Stimulated activated effector memory CD8-positive, alpha-beta T cell treated with anti-CD3 and anti-CD28 coated beads, Interleukin-12 subunit alpha, Interleukin-12 subunit beta, amount 100 ng/mL, for 72 hours (primary cell): ENCODE results near the gene NFKBIB.
A peak's percentile ranks its signal among the peaks of the same experiment; 100 is the strongest.

Experiments
- ATAC-seq: fragments of 150-1000 bp; cut with Tn5 transposase; 2 replicates; pipeline ENCODE4 v1.10.0; 2021
- DNase-seq, 2 donors: peaks; one replicate each; pipeline ENCODE4 v3.0.0; 2021 to 2022; ENCODE audit warnings: low spot score in 2 of 2
- H3K27ac Mint-ChIP-seq: one replicate; pipeline ENCODE4 v1.8.0; 2022; ENCODE audit warnings: mild to moderate bottlenecking, mixed read lengths
- H3K36me3 Mint-ChIP-seq: one replicate; pipeline ENCODE4 v1.8.0; 2022; ENCODE audit warnings: mild to moderate bottlenecking, mixed read lengths
- H3K4me1 Mint-ChIP-seq: one replicate; pipeline ENCODE4 v1.8.0; 2022; ENCODE audit warnings: mixed read lengths
- H3K4me3 Mint-ChIP-seq: one replicate; pipeline ENCODE4 v1.8.0; 2022; ENCODE audit warnings: mild to moderate bottlenecking, mixed read lengths
- H3K9me3 Mint-ChIP-seq: one replicate; pipeline ENCODE4 v1.8.0; 2022; ENCODE audit warnings: mixed read lengths

Gene NFKBIB

DNA sequence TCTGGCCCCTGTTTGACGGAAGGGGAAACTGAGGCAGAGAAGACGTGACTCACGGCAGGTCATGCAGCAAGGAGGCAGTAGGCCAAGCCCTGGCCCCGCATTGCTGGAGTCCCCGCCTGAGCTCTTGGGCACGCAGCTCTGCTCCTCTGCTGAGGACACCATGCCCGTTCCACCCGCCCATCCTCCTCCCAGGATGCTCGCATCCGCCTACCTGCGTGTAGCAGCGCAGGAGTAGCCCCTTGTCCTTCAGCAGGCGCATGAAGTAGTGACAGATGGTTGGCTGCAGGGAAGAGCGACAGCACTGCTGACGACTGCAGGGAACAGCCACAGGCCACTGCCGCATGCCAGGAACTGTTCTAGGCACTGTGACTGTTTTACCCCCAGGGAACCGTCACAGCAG is 10.9 kb upstream of the NFKBIB start:
- Mint-ChIP-seq H3K27ac (no peak overlapping the region), H3K4me3 (no peak overlapping the region), H3K36me3 (peaks cover 36% of the 10 kb centered on the region), H3K9me3 (no peaks in the 10 kb centered on the region), H3K4me1 (no peaks in the 10 kb centered on the region)
- ATAC-seq: no peak
- DNase-seq: no peak

DNA sequence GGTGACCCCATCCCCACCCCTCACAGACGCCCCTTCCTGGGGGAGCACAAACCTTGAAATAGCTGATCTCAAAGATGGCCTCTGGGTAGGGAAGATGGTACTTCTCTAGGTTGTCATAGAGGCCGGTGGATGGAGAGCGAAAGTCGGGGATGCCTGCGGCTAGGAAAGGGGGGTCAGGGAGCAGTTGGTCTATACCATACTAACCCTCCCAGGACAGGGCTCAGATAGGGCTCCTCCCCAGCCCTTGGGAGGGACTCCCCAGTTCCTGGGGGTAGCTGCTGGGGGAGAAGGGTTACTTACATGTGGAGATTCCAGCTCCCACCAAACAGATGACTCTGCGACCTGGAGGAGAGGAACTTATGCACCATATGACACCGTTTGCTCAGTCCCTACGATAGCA is 10.0 kb upstream of the NFKBIB start:
- Mint-ChIP-seq H3K4me3 (no peak overlapping the region), H3K4me1 (peaks cover 4% of the 10 kb centered on the region), H3K27ac (no peak overlapping the region), H3K36me3 (peaks cover 45% of the 10 kb centered on the region), H3K9me3 (no peaks in the 10 kb centered on the region)
- no peak for DNase-seq
- ATAC-seq: no peak

DNA sequence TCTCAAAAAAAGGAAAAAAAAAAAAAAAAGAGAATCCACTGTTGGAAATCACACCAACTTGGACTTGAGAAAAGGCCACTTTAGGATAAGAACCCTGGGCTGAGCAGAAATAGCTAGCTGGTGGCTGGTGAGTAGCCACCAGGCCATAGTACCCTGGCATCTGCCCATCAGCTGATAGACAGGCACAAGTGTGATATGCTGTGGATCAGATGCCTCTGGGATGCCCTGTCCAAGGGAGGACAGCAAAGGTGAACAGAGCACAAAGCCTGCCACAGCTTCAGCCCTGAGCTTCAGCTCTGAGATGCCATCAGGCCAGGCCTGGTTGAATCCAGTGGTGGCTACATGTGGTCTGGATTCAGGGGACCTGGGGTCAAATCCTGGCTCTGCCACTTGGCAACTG is 9.1 kb upstream of the NFKBIB start:
- H3K4me3 Mint-ChIP-seq: no peak overlapping the region
- H3K36me3 Mint-ChIP-seq: peaks cover 46% of the 10 kb centered on the region
- DNase-seq (no peak), ATAC-seq (no peak)
- H3K9me3 Mint-ChIP-seq: no peaks in the 10 kb centered on the region
- peaks cover 13% of the 10 kb centered on the region for H3K4me1 Mint-ChIP-seq
- no peak overlapping the region for H3K27ac Mint-ChIP-seq

DNA sequence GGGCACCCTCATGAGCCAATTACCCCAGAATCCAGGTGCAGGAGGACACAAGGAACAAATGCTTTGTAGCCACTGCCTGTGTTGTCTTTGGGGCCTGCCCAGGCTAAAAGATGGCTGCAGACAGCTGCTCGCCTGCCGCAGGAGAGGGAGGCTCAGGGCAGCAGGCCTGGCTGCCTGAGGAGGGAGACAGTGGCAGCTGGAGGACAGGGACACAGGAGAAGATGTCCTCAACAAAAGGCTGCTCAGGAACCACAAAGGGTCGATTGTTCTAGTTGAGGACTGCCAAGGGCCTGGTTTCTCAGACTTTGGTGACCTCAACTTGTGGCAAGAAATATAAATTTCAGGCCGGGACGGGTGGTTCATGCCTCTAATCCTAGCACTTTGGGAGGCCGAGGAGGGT is 8.0 kb upstream of the NFKBIB start:
- Mint-ChIP-seq H3K4me1 (peaks cover 14% of the 10 kb centered on the region), H3K9me3 (no peaks in the 10 kb centered on the region), H3K36me3 (peaks cover 40% of the 10 kb centered on the region), H3K27ac (no peak overlapping the region), H3K4me3 (no peak overlapping the region)
- ATAC-seq (no peak), DNase-seq (no peak)

DNA sequence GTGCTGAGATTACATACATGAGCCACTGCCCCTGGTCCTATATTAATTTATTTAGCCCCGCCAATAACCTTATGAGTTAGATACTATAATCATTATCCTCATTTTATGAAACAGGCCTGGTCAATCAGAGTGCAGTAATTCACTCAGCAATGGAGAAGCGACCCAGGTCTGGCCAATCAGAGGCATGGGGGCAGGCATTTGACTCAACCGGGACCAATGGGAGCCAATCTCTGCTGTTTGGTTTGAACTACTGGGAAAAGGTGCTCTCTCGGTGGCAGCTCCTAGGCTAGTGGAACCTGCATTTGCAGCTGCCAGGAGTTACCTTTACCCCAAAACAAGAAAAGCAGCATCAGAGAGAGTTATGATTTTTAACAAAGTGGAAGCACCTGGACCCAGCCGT is 6.9 kb upstream of the NFKBIB start:
- Mint-ChIP-seq H3K27ac (no peak overlapping the region), H3K4me3 (no peak overlapping the region), H3K36me3 (peaks cover 40% of the 10 kb centered on the region), H3K4me1 (peaks cover 22% of the 10 kb centered on the region), H3K9me3 (no peaks in the 10 kb centered on the region)
- ATAC-seq (no peak), DNase-seq (no peak)

DNA sequence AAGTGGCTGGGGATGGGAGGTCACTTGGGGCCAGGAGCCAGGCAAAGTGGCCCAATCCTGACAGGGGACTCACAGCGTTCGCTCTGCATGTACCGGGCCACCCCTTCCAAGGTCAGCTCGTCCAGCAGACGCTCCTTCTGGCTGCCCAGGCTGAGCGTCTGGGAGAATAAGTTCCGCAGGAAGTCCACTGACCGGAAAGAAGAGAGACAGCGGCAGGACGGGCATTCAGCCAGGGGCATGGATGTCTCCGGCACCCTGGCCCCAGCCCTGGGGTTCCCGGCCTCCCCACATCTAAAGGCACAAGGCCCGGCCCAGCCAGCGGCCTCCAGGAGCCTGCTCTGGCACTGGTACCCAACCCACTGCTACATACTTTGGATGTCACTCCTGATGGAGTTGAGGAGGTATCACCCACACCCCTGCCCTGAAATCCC is 6.4 kb upstream of the NFKBIB start:
- Mint-ChIP-seq H3K36me3 (peaks cover 35% of the 10 kb centered on the region), H3K4me3 (no peak overlapping the region), H3K9me3 (no peaks in the 10 kb centered on the region), H3K4me1 (peaks cover 27% of the 10 kb centered on the region), H3K27ac (no peak overlapping the region)
- DNase-seq: no peak
- no peak for ATAC-seq

DNA sequence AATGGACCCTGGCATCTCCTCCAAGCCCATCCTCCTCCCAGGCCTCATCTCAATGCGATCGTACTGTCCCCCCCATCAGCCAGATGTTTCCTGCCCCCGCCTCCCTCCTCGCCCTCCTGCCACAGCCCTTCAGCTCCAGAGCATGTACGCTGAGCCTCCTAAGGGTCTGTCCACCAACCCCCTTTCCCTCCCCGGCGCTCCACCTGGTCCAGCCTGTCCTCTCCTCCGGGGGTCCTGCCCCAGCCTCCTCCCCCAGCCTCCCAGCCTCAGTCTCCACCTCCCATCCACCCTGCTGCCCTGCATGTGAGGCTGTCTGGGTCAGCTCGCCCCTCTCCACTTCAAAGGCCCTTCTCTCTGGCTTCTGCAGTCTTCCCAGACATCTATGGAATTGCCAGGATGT is 4.8 kb upstream of the NFKBIB start:
- Mint-ChIP-seq H3K27ac (peak overlapping the region; percentile 78), H3K4me3 (no peak overlapping the region), H3K9me3 (no peaks in the 10 kb centered on the region), H3K4me1 (peaks cover 36% of the 10 kb centered on the region), H3K36me3 (peaks cover 33% of the 10 kb centered on the region)
- DNase-seq (no peak), ATAC-seq (no peak)

DNA sequence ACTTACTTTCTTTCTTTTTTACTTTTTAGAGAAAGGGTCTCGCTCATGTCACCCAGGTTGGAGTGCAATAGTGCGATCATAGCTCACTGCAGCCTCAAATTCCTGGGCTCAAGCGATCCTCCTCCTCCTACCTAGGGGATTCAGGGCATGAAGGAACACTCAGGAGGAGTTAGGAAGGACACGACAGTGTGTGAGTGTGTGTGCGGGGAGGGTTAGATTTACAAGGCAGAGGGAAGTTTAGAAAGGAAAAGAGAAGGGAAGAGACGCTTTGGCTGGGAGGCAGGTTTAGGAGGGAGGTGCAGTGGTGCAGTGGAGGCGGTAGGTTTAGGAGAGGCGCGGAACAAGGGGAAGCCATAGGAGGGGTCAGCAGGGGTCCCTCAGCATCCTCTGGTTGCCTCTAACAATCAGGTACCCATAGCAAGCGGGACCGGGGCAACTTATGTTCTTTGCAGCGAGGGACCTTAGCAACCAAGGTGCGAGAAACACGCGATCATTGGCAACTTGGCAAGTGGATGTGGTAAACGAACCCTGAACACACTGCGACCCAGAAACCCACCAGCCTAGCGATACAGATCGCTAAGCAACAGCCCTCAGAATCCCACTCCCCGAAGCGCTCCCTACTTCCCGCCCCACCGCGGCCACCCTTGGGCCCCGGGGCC is 852 bp upstream of the NFKBIB start:
- H3K9me3 Mint-ChIP-seq: no peaks in the 10 kb centered on the region
- ATAC-seq: no peak
- DNase-seq: no peak
- peak overlapping the region; percentile 82 for H3K4me3 Mint-ChIP-seq
- H3K36me3 Mint-ChIP-seq: peaks cover 54% of the 10 kb centered on the region
- peak overlapping the region; percentile 88 for H3K27ac Mint-ChIP-seq
- H3K4me1 Mint-ChIP-seq: peaks cover 43% of the 10 kb centered on the region

DNA sequence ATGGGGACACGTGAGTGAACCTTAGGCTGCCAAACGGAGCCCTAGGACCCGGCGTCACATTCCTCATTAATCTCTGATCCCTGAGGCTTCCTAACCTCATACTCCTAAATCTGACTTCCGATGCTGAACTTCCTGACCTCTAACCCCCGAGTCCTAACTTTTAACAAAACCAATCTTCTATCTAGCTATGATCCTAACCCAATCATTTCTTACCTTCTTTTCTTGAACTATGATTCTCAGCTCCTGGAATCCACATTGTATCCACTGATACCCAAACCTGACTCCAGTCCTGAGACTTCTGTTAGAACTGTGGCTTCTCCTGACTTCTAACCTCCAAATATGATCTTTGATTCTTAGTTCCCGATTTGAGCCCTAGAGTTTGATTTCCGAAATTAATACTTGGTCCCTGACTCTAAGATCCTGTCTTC is 447 bp downstream of the NFKBIB start:
- DNase-seq: no peak
- H3K9me3 Mint-ChIP-seq: no peaks in the 10 kb centered on the region
- peak overlapping the region; percentile 82 for H3K4me3 Mint-ChIP-seq
- peaks cover 57% of the 10 kb centered on the region for H3K36me3 Mint-ChIP-seq
- peaks cover 43% of the 10 kb centered on the region for H3K4me1 Mint-ChIP-seq
- peak overlapping the region; percentile 88 for H3K27ac Mint-ChIP-seq
- no peak for ATAC-seq

DNA sequence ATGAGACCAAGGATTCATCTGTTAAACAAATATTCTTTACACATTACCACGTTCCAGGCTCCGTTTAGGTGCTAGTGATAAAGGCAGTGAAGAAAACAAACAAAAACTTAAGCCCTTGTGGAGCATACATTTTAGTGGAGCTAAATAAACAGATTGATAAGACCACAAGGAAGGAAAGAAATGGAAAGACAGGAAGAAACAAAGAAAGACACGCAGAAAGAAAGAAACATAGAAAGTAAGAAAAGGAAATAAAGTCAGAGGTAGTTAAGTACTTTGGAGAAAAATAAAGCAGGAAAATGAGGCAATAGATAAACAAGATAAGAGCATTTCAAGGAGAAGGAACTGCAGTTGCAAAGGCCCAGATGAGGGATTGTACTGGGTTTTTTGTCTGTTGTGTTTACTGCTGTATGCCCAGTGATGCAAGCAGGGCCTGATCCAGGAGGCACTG is 998 bp downstream of the NFKBIB start:
- peak overlapping the region; percentile 82 for H3K4me3 Mint-ChIP-seq
- H3K9me3 Mint-ChIP-seq: no peaks in the 10 kb centered on the region
- peaks cover 63% of the 10 kb centered on the region for H3K36me3 Mint-ChIP-seq
- peak overlapping the region; percentile 88 for H3K27ac Mint-ChIP-seq
- peaks cover 38% of the 10 kb centered on the region for H3K4me1 Mint-ChIP-seq
- DNase-seq (no peak), ATAC-seq (no peak)

DNA sequence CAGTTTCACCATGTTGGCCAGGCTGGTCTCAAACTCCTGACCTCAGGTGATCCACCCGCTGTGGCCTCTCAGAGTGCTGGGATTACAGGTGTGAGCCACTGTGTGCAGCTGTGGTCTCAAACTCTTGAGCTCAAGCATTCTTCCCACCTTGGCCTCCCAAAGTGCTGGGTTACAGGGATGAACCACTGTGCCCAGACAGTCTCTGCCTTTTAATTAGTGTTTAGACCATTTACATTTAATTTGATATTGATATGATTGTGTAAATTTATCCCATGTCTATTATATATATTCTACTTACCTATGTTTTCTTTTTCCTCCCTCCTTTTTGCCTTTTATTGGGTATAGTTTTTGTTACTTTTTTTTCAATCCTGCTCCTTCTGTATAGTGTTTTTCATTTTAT is 1.9 kb downstream of the NFKBIB start:
- Mint-ChIP-seq H3K4me3 (peak overlapping the region; percentile 82), H3K9me3 (no peaks in the 10 kb centered on the region), H3K27ac (peak overlapping the region; percentile 46), H3K36me3 (peaks cover 72% of the 10 kb centered on the region), H3K4me1 (peaks cover 38% of the 10 kb centered on the region)
- ATAC-seq: no peak
- DNase-seq: no peak

DNA sequence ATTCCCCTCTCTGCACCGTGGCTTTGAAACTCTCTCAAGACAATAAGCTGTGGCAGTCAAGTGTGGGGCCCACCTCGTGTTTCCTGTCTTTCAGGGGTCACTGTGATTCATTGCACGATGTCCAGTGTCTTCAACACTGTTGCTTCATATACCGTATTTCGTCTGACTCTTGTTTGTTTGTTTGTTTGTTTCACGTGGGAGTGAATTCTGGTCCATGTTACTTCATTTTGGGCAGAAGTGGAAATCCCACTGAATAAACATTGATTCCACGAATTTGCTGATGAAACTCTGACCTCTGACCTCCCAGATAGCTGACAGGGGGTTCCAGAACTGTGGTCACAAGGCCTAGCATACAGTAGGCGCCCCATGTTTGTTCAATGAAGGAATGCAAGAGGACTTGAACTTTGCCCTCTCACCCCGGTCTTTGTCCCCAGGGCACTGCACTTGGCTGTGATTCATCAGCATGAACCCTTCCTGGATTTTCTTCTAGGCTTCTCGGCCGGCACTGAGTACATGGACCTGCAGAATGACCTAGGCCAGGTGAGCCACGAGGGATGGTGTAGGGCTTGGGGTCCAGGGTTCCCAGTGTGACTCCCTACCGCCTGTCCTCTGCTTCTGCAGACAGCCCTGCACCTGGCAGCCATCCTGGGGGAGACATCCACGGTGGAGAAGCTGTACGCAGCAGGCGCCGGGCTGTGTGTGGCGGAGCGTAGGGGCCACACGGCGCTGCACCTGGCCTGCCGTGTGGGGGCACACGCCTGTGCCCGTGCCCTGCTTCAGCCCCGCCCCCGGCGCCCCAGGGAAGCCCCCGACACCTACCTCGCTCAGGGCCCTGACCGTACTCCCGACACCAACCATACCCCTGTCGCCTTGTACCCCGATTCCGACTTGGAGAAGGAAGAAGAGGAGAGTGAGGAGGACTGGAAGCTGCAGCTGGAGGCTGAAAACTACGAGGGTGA is 5.1 kb downstream of the NFKBIB start:
- DNase-seq: no peak
- no peak for ATAC-seq

DNA sequence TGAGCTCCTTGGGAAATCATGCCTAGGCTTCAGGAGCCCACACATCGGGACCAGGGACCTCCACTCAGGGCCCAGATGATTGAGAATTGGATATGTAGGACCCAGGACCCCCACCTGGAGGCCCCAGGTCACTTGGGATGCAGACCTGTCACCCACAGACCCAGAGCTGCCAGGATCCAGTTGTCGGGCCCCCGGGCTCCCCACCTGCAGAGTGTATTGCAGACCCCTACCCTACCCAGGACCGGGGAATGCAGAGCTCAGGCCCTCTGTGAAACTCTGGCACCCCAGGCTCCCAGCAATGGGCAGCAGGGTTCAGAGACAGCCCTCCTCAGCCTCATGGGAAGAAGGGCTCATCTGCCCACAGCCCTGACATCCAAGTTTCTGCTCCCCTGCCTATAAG is 5.9 kb downstream of the NFKBIB start:
- Mint-ChIP-seq H3K27ac (no peak overlapping the region), H3K36me3 (peaks cover 79% of the 10 kb centered on the region), H3K4me1 (peaks cover 22% of the 10 kb centered on the region), H3K9me3 (no peaks in the 10 kb centered on the region), H3K4me3 (no peak overlapping the region)
- DNase-seq (no peak), ATAC-seq (no peak)

More for the DNA sequence above, 5.1 kb downstream of the NFKBIB start:
- Mint-ChIP-seq H3K4me3 (no peak overlapping the region), H3K4me1 (peaks cover 23% of the 10 kb centered on the region), H3K27ac (peak overlapping the region; percentile 11), H3K9me3 (no peaks in the 10 kb centered on the region), H3K36me3 (peaks cover 86% of the 10 kb centered on the region)

DNA sequence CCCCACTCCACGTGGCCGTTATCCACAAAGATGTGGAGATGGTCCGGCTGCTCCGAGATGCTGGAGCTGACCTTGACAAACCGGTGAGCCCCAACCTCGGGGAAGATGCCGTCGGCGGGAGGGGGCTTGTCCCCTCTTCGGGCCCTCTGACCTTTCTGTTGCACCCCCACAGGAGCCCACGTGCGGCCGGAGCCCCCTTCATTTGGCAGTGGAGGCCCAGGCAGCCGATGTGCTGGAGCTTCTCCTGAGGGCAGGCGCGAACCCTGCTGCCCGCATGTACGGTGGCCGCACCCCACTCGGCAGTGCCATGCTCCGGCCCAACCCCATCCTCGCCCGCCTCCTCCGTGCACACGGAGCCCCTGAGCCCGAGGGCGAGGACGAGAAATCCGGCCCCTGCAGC is 7.5 kb downstream of the NFKBIB start:
- H3K9me3 Mint-ChIP-seq: no peaks in the 10 kb centered on the region
- peaks cover 76% of the 10 kb centered on the region for H3K36me3 Mint-ChIP-seq
- H3K4me3 Mint-ChIP-seq: no peak overlapping the region
- peaks cover 21% of the 10 kb centered on the region for H3K4me1 Mint-ChIP-seq
- DNase-seq (no peak), ATAC-seq (no peak)
- peak overlapping the region; percentile 81 for H3K27ac Mint-ChIP-seq

DNA sequence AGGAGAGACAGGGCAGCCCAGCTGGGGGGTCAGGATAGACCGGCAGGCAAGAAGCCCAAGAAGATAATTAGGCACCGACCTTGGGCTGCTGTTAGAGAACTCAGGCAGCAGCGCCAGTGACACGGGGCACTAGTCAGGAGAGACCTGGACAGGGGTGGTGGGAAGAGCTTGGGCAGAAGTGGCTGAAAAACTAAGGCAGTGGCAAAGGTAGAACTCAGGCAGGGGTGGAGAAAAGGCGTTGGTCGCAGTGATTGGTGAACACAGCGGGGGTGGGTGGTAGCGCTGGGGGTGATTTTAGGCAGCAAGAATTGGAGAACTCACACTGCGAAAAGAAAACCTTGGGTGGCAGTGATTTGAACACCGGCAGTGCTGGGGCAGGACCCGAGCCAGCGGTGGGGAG is 7.9 kb downstream of the NFKBIB start:
- Mint-ChIP-seq H3K4me3 (no peak overlapping the region), H3K4me1 (peaks cover 25% of the 10 kb centered on the region), H3K9me3 (no peaks in the 10 kb centered on the region), H3K36me3 (peaks cover 72% of the 10 kb centered on the region), H3K27ac (peak overlapping the region; percentile 81)
- DNase-seq: no peak
- no peak for ATAC-seq

DNA sequence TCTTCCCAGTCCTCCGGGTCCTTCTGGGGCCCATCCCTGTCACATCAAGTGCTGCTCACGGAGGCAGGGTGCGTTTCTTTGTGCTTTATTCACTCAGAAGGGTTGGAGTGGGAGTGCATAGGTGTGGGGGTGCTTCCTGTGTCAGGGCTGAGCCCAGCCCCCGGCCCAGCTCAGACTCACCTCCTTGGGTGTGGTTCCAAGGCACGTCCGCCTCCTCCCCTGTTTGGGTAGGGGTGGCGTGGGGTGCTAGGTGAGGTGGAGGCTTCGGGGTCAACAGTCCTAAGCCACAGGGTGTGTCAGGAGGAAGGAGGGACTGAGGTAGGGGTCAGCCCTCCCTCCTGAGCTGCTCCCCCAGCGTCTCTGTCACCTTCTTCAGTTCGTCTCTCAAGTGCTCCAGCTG is 9.1 kb downstream of the NFKBIB start:
- H3K4me3 Mint-ChIP-seq: no peak overlapping the region
- no peak for DNase-seq
- H3K9me3 Mint-ChIP-seq: no peaks in the 10 kb centered on the region
- ATAC-seq: no peak
- H3K27ac Mint-ChIP-seq: peak overlapping the region; percentile 81
- H3K4me1 Mint-ChIP-seq: peaks cover 31% of the 10 kb centered on the region
- peaks cover 59% of the 10 kb centered on the region for H3K36me3 Mint-ChIP-seq
